Measurements from ENCODE around the gene USP20. TPM values are rescaled to one million over a fixed set of nuclear protein-coding genes. Genes with fewer than 3 reads are reported as not detected.

Gene USP20
- polyA plus RNA-seq, 1 of the 3 experiments (the other 2 are of a cell fraction): 22.5 TPM

- H3K36me3 ChIP-seq (replicated peaks in 1 of 2; ENCODE audit: control insufficient read depth in 1 of 2, insufficient read depth in 2 of 2, low read length in 1 of 2): peaks cover 10 to 66% of the 10 kb centered on the region in 2 experiments
These were observed 19.4 kb downstream of the USP20 start for GRCh38 chr9:129854588-129855110.

More at GRCh38 chr9:129854588-129855110, 19.4 kb downstream of the USP20 start:
- no peaks in the 10 kb centered on the region for H3K79me2 ChIP-seq (ENCODE audit: insufficient read depth)
- no peak overlapping the region for H2AFZ ChIP-seq (ENCODE audit: low read depth)
- peaks cover 0 to 30% of the 10 kb centered on the region in 2 experiments; a peak in 2 of 4 replicates for H3K4me1 ChIP-seq (ENCODE audit: control insufficient read depth in 1 of 2, insufficient read depth in 2 of 2, low read depth in 1 of 2, low read length in 1 of 2)
- ChIA-PET POLR2A (no interaction called here), CTCF (interaction anchor here (0.5 kb wide), 1 partner anchor 82 kb away, joined by 3 read pairs; no protein-coding TSS in a partner anchor)
- no peak overlapping the region; a peak in 1 of 4 replicates for H3K27ac ChIP-seq (ENCODE audit: low read depth in 2 of 2, low read length in 1 of 2)
- no peaks in the 10 kb centered on the region for H4K20me1 ChIP-seq (ENCODE audit: insufficient read depth)
- no peaks in the 10 kb centered on the region for H3K9me3 ChIP-seq
- H3K9me2 ChIP-seq: no peaks in the 10 kb centered on the region
- H3K4me2 ChIP-seq: no peak overlapping the region
- no peak for DNase-seq
- TF ChIP-seq IRF3 (IDR thresholded peaks at IDR 0.05; ENCODE audit: low read depth, low read length): no peak
- TF ChIP-seq POLR2AphosphoS5 (IDR thresholded peaks at IDR 0.05; ENCODE audit: low read depth, low read length): no peak
- no peak for TF ChIP-seq RAD21 (IDR thresholded peaks at IDR 0.05; ENCODE audit: low read length)
- no peak for TF ChIP-seq ELF1 (IDR thresholded peaks at IDR 0.05)
- no peak for TF ChIP-seq GABPA (IDR thresholded peaks at IDR 0.05; ENCODE audit: low read depth)
- TF ChIP-seq NFIC (IDR thresholded peaks at IDR 0.05; ENCODE audit: borderline replicate concordance): no peak
- no peak for TF ChIP-seq GATA2 (CRISPR knock-in tag; IDR thresholded peaks at IDR 0.05)
- no peak for TF ChIP-seq TEAD4 (IDR thresholded peaks at IDR 0.05; ENCODE audit: borderline replicate concordance, insufficient read depth)
- no peak for TF ChIP-seq NRF1 (IDR thresholded peaks at IDR 0.05; ENCODE audit: low read depth, low read length)
- TF ChIP-seq MAX (IDR thresholded peaks at IDR 0.05; ENCODE audit: low read depth): no peak
- no peak for TF ChIP-seq CHD2 (IDR thresholded peaks at IDR 0.05; ENCODE audit: low read length, partially characterized antibody)
- TF ChIP-seq FOSL2 (IDR thresholded peaks at IDR 0.05; ENCODE audit: borderline replicate concordance, low read depth): no peak
- TF ChIP-seq MEF2A (IDR thresholded peaks at IDR 0.05; ENCODE audit: borderline replicate concordance, low read depth): no peak
- TF ChIP-seq RXRA (IDR thresholded peaks at IDR 0.05; ENCODE audit: borderline replicate concordance, low read depth): no peak
- no peak for TF ChIP-seq JUND (IDR thresholded peaks at IDR 0.05)
- TF ChIP-seq TAF1 (IDR thresholded peaks at IDR 0.05; ENCODE audit: borderline replicate concordance, low read depth, low read length): no peak
- no peak for TF ChIP-seq TCF12 (IDR thresholded peaks at IDR 0.05)
- no peak for TF ChIP-seq ZBTB33 (IDR thresholded peaks at IDR 0.05; ENCODE audit: borderline replicate concordance, low read depth)
- no peak for TF ChIP-seq CTCF (IDR thresholded peaks at IDR 0.05)
- no peak for TF ChIP-seq EZH2phosphoT487 (IDR thresholded peaks at IDR 0.05; ENCODE audit: borderline replicate concordance, low read depth)
- over 99% methylated on average over 4 of the region's 4 CpGs for WGBS (ENCODE audit: low lambda C conversion rate)
- H3K27me3 ChIP-seq (ENCODE audit: insufficient read depth): no peaks in the 10 kb centered on the region
- H3K4me3 ChIP-seq (ENCODE audit: low read depth in 2 of 2, low read length in 1 of 2): no peak overlapping the region
- peaks cover 3% of the 10 kb centered on the region for H3F3A ChIP-seq (replicated peaks; ENCODE audit: insufficient read depth)
- no peak overlapping the region for H3K9ac ChIP-seq
